GM18951 (cell line): ENCODE results near the gene KCTD10.

Experiments
- POLR2A ChIP-seq: IDR thresholded peaks from 4 replicates; pipeline ENCODE4 v1.6.1; 2011; ENCODE audit warnings: mild to moderate bottlenecking; ENCODE audit not compliant: insufficient read length, insufficient read depth; ENCODE audit errors: extremely low read depth
- in situ Hi-C: fragments of 300-500 bp; cut with MboI; formaldehyde crosslinking; loops from one replicate; pipeline ENCODE4 v1.12.0; 2022; ENCODE audit warnings: low sequenced_read_pairs, mixed read lengths, inconsistent platforms; ENCODE audit not compliant: unreplicated experiment

Gene KCTD10

GRCh38 chr12:109503611-109504010 lies 26.5 kb upstream of the KCTD10 start:
- in situ Hi-C loops, result no loop called here
- no peak for TF ChIP-seq POLR2A

GRCh38 chr12:109502332-109502731 lies 25.2 kb upstream of the KCTD10 start:
- in situ Hi-C loops, result no loop called here
- no peak for TF ChIP-seq POLR2A

DNA sequence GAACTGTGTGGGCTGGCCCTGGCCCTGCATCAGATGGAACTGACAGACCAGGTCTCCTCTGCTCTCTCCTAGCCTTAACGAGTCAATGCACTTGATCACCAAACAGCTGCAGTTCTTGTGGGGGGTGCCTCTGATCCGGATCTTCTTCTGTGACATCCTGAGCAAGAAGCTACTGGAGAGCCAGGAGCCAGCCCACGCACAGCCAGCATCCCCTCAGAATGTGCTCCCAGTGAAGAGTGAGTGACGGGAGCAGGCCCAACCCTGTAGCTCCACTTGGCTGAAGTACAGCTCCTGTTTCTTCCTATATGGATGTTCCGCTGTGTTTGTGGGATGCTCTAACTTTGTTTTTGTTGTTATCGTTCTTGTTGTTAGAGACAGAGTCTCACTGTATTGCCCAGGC lies 24.2 kb upstream of the KCTD10 start:
- TF ChIP-seq POLR2A, result no peak
- in situ Hi-C loops, result no loop called here

GRCh38 chr12:109500406-109501185 lies 23.5 kb upstream of the KCTD10 start:
- TF ChIP-seq POLR2A, result no peak
- in situ Hi-C loops, result no loop called here

DNA sequence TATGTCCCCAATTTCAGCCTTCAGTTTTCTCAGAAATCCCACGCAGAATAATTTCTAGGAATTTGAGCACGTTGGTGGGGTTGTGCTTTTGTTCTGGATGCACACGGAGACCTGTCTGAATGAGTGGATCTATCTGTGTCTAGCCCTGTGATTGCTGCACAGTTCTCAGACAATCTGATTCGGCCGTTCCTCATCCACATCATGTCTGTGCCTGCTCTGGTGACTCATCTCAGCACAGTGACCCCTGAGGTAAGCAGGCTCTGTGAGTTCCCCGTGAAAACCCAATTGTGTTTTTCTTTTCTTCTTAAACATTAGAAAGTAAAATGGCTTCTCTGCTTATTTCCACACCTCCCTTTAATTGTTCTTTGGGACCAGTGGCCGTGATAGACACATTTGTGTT lies 20.6 kb upstream of the KCTD10 start:
- TF ChIP-seq POLR2A, result no peak
- in situ Hi-C loops, result no loop called here

GRCh38 chr12:109496306-109496705 lies 19.2 kb upstream of the KCTD10 start:
- in situ Hi-C loops, result no loop called here
- TF ChIP-seq POLR2A, result no peak

GRCh38 chr12:109495012-109495411 lies 17.9 kb upstream of the KCTD10 start:
- TF ChIP-seq POLR2A, result no peak
- in situ Hi-C loops, result no loop called here

- in situ Hi-C loops, result no loop called here
Measured at GRCh38 chr12:109494348-109494881, 17.3 kb upstream of the KCTD10 start.

DNA sequence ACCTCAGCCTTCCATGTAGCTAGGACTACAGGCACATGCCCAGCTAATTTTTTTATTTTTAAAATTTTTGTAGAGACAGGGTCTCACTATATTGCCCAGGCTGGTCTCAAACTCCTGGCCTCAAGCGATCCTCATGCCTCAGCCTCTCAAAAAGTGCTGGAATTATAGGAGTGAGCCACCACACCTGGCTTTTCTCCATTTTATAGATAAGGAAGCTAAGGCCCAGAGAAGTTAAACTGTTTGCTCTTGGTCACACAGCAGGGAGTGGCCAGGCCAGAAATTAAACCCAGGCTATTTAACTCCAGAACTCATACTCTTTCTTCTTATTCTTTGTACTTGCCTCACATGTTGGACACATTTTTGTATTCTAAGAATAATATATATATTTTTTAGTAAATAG lies 16.8 kb upstream of the KCTD10 start:
- no peak for TF ChIP-seq POLR2A
- in situ Hi-C loops, result no loop called here

More at GRCh38 chr12:109494348-109494881, 17.3 kb upstream of the KCTD10 start:
- TF ChIP-seq POLR2A, result no peak

- in situ Hi-C loops, result no loop called here
- TF ChIP-seq POLR2A, result no peak
Measured at GRCh38 chr12:109493090-109493489, 16.0 kb upstream of the KCTD10 start.

GRCh38 chr12:109492371-109492770 lies 15.3 kb upstream of the KCTD10 start:
- in situ Hi-C loops, result no loop called here
- TF ChIP-seq POLR2A, result no peak

DNA sequence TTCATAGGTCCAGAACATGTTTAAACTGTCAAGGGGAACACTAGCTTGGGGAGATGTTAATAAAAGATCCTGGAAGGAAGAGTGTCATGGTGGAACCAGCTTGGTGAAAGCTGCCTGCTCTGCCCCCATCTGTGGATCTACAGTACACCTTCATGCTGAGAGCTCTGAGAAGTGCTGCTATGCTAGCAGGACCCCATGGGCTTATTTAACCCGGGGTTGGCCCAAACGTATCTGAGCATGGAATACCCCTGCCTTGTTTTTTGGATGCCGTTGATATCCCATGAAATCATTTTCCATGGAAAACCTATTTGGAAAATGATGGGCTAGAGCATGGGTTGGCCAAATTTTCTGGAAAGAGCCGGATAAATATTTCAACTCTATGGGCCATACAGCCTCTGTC lies 14.6 kb upstream of the KCTD10 start:
- TF ChIP-seq POLR2A, result no peak
- in situ Hi-C loops, result no loop called here

DNA sequence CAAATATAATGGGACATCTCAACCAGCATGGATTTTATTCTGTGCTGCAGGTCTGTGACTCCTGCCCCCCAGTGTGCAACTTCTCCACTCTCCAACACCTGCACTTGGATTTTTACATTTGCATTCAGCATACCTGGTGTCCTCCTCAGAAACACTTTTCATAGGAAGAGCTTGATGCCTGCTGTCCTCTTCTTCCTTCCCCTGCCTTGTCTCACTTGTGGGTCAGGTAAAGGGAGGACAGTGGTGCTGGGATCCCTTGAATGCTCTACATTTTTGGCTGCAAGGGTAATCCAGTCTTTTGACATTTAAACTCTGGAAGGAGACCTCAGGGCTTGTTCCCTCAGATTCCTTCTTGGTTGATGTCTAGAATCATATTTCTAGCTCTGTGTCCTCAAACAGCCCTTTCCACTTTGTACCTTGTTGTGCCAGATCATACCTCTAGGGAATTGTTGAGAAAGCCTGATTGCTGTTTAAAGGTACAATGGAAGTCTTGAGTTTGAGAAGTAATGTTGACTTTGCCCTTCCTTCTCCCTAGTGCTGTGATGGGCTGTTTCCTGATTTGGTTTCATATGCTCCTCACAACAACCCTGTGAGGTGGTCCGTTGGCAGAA lies 13.0 kb upstream of the KCTD10 start:
- no peak for TF ChIP-seq POLR2A
- in situ Hi-C loops, result no loop called here
